Measurements from ENCODE around the gene ABCC1.

The ABCC1 gene

DNA sequence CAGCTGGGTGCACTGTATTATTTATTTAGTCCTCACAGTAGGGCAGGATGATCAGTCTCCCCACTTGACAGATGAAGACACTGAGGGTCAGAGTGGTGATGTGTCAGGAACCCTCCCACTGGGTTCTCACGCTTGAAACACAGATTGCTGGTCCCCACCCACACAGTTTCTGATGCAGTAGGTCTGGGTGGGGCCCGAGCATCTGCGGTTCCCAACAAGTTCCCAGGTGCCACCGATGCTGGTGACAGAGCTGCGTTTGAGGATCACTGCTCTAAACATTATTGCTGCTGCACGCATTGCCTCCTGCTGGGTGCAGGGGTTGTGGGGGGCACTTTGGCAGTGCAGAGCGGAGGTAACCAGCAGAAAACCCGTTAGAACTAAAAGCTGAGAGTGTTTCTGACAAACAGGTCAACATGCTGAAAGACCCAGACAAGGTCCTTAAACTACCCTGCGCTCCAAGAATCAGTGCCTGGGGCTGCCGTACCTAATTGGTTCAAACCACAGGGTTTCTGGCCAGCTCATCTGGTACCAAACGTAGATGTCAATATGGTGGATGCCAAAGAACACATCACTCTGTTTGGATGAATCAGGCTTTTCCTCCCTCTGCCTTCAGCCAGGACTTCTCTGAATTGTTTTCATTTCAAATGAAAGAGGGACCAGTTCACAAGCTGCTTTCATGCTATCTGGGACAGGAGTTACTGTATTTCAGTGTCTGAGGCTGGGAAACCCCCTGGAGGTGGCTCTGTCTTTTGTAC lies 76.0 kb downstream of the ABCC1 start:
- Histone ChIP-seq H3K9me3 (ENCODE audit: control insufficient read depth, insufficient read depth, low read depth, low read length) (no peaks in the 10 kb centered on the region), H3K4me1 (ENCODE audit: control insufficient read depth, insufficient read depth, low read length) (no peaks in the 10 kb centered on the region), H3K36me3 (ENCODE audit: control insufficient read depth in 2 of 2, insufficient read depth in 1 of 2, low read length in 2 of 2) (peaks cover 0 to 10% of the 10 kb centered on the region in 2 experiments; a peak in 2 of 3 replicates), H3K27ac (ENCODE audit: extremely low read depth, low read depth, low read length) (no peak overlapping the region), H3K4me3 (ENCODE audit: low read depth, low read length) (no peak overlapping the region)
- TF ChIP-seq ZBTB8A (tag by site-specific recombination; IDR thresholded peaks at IDR 0.05), result no peak
- no peak for TF ChIP-seq ZNF394 (tag by site-specific recombination; IDR thresholded peaks at IDR 0.05; ENCODE audit: borderline replicate concordance)
- no peak for TF ChIP-seq ZNF48 (tag by site-specific recombination; IDR thresholded peaks at IDR 0.05)
- TF ChIP-seq, protein P1, sequence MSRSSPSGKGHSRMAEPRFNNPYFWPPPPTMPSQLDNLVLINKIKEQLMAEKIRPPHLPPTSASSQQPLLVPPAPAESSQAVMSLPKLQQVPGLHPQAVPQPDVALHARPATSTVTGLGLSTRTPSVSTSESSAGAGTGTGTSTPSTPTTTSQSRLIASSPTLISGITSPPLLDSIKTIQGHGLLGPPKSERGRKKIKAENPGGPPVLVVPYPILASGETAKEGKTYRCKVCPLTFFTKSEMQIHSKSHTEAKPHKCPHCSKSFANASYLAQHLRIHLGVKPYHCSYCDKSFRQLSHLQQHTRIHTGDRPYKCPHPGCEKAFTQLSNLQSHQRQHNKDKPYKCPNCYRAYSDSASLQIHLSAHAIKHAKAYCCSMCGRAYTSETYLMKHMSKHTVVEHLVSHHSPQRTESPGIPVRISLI (tag by site-specific recombination; IDR thresholded peaks at IDR 0.05), result no peak
- TF ChIP-seq EGR2 (tag by site-specific recombination; IDR thresholded peaks at IDR 0.05; ENCODE audit: low read depth), result peak; percentile 32; the same call in 1 of the 2 replicates
- no peak for TF ChIP-seq ZNF600 (tag by site-specific recombination; IDR thresholded peaks at IDR 0.05)
- TF ChIP-seq ZNF214 (tag by site-specific recombination; IDR thresholded peaks at IDR 0.05; ENCODE audit: borderline replicate concordance), result no peak
- TF ChIP-seq ZNF112 (tag by site-specific recombination; IDR thresholded peaks at IDR 0.05), result no peak
- TF ChIP-seq ZNF2 (tag by site-specific recombination; IDR thresholded peaks at IDR 0.05), result no peak
- peak; percentile 41 for TF ChIP-seq ZIC2 (tag by site-specific recombination; IDR thresholded peaks at IDR 0.05)
- no peak for TF ChIP-seq ZNF785 (tag by site-specific recombination; IDR thresholded peaks at IDR 0.05)
- TF ChIP-seq ZNF610 (tag by site-specific recombination; IDR thresholded peaks at IDR 0.05; ENCODE audit: borderline replicate concordance), result no peak
- TF ChIP-seq ZNF23 (tag by site-specific recombination; IDR thresholded peaks at IDR 0.05; ENCODE audit: borderline replicate concordance), result no peak
- TF ChIP-seq, protein P2, sequence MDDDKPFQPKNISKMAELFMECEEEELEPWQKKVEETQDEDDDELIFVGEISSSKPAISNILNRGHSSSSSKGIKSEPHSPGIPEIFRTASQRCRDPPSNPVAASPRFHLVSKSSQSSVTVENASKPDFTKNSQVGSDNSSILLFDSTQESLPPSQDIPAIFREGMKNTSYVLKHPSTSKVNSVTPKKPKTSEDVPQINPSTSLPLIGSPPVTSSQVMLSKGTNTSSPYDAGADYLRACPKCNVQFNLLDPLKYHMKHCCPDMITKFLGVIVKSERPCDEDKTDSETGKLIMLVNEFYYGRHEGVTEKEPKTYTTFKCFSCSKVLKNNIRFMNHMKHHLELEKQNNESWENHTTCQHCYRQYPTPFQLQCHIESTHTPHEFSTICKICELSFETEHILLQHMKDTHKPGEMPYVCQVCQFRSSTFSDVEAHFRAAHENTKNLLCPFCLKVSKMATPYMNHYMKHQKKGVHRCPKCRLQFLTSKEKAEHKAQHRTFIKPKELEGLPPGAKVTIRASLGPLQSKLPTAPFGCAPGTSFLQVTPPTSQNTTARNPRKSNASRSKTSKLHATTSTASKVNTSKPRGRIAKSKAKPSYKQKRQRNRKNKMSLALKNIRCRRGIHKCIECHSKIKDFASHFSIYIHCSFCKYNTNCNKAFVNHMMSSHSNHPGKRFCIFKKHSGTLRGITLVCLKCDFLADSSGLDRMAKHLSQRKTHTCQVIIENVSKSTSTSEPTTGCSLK (tag by site-specific recombination; IDR thresholded peaks at IDR 0.05), result no peak
- no peak for TF ChIP-seq ZEB2 (tag by site-specific recombination; IDR thresholded peaks at IDR 0.05)
- no peak for TF ChIP-seq KLF8 (tag by site-specific recombination; IDR thresholded peaks at IDR 0.05)
- TF ChIP-seq ZNF184 (tag by site-specific recombination; IDR thresholded peaks at IDR 0.05), result no peak
- TF ChIP-seq SETDB1 (IDR thresholded peaks at IDR 0.05; ENCODE audit: insufficient read length, low read length), result no peak
- TF ChIP-seq ZNF664 (tag by site-specific recombination; IDR thresholded peaks at IDR 0.05), result no peak
- TF ChIP-seq ZNF837 (tag by site-specific recombination; IDR thresholded peaks at IDR 0.05), result no peak
- TF ChIP-seq, protein P3, sequence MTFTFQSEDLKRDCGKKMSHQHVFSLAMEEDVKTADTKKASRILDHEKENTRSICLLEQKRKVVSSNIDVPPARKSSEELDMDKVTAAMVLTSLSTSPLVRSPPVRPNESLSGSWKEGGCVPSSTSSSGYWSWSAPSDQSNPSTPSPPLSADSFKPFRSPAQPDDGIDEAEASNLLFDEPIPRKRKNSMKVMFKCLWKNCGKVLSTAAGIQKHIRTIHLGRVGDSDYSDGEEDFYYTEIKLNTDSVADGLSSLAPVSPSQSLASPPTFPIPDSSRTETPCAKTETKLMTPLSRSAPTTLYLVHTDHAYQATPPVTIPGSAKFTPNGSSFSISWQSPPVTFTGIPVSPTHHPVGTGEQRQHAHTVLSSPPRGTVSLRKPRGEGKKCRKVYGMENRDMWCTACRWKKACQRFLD (tag by site-specific recombination; IDR thresholded peaks at IDR 0.05), result no peak
- TF ChIP-seq, protein P4, sequence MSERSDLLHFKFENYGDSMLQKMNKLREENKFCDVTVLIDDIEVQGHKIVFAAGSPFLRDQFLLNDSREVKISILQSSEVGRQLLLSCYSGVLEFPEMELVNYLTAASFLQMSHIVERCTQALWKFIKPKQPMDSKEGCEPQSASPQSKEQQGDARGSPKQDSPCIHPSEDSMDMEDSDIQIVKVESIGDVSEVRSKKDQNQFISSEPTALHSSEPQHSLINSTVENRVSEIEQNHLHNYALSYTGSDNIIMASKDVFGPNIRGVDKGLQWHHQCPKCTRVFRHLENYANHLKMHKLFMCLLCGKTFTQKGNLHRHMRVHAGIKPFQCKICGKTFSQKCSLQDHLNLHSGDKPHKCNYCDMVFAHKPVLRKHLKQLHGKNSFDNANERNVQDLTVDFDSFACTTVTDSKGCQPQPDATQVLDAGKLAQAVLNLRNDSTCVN (tag by site-specific recombination; optimal IDR thresholded peaks at IDR 0.05), result no peak
- peak; percentile 58 for TF ChIP-seq ZFHX2 (tag by site-specific recombination; conservative IDR thresholded peaks at IDR 0.05)
- TF ChIP-seq ZNF544 (tag by site-specific recombination; IDR thresholded peaks at IDR 0.05), result no peak
- ChIA-PET POLR2A (no interaction called here), CTCF (interaction anchor here (0.6 to 0.7 kb wide), 2 partner anchors 68 to 182 kb away, joined by 3 read pairs; no protein-coding TSS in a partner anchor)
